Activated CD4-positive, alpha-beta T cell treated with anti-CD3 and anti-CD28 coated beads for 1 hour (primary cell): ENCODE results near the gene PAX6.

Source experiments
- DNase-seq: peaks from one replicate; pipeline ENCODE4 v3.0.0-alpha.2; 2020

Gene PAX6

DNA sequence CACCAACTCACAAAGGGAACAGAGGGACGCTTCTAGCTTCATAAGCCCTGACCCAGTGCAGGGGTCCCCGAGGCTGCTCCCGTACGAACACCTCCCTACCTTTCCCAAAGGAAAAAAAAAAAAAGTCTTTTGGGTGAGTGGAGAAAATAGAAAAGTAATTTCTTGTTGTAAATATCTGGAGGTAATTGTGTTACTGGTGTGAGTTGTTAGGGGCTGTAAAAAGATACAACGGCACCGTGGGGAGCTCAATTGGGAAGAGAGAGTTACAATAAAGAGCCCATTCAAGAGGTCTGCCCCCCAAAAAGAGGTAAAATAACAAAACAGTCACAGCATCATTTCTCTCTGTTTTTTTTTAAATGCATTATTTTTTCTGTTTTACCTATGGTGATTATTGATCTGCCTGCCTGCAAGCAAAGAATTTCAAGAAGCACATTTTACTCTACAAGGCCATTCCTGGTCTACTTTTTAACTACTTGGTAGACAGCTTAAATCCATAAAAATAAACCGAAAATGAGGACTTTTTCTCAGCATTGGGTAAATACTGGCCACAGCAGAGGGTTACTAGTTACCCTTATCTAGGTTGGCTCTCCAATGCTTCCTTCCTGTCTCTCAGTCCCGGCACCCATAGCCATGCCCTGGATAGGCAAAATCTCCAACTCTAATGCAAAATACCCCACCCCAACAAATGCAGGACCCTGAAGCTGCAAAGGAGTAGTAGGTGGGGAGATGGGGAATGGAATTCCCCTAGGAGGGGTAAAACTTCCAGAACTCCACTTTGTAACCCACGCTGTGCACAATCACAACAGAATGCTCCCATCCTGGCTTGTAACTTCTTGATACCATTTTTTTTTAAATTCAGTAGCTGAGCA lies 3.1 kb downstream of the PAX6 start:
- DNase-seq, result no peak

DNA sequence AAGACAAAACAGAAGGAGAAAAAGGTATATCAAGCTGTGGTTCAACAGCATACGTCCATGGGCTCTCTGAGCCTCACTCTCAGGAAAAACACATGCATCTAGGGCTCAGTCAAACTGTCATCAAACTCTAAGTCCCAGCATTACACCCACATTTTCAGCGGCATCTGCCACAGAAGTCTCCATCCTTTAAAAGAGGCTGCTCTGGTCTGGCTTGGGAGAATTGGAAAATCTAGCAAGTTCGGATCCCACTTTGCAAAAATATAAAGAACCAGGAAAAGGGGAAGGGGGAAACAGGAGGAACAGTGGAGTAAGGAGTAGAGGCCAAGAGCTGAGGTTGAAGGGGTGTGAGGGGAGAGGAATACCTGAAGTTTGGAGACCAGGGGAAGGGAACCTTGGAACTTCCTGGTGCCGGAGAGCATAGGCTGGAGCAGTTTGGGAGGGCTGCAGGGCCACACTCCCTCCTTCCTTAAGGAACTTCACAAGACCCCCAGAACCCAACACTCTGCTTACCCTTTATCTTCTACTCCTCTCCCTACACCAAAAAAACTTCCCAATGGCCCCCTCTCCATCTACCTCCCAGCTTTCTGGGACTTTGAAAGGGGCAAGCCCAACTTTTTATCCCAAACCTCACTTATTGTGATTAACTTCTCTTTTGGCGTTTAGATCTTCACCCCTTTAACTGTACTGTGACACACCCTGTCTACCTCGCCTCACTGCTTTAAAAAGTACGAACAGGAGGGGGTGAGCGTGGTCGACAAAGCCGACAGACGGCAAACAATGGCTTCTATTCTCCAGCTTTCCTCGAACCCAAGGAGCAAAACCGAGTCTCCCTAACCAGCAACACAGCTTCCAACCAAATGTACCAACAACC lies 4.0 kb downstream of the PAX6 start:
- DNase-seq, result no peak

- no peak for DNase-seq
Measured at GRCh38 chr11:31806186-31806927, 4.8 kb downstream of the PAX6 start.

DNA sequence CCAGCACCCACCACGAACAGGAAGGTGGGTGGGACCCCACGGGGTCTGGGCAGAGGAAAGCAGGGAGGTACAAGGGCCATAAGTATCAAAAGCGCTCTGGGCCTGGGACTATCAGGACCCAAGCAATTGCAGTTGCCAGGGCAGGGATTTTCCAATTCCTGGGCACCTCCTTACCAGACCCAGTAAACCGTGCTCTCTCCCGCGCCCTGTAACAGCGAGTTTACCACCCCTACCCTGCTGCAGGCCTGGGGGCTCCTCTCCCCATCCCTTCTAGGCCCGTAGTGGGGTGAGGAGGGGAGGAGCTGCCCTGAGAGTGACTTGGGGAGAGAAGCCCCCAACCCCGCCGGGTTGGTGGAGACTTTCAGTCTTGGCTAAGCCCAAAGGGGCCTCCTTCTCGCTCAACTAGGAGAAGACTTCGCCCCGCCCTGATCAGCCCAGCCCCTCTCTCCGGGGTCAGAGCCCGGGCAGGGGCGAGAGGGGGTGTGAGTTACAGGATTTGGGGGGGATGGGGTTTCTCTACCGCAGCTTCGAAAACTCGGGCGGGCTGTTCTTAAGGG lies 5.4 kb downstream of the PAX6 start:
- DNase-seq, result no peak

DNA sequence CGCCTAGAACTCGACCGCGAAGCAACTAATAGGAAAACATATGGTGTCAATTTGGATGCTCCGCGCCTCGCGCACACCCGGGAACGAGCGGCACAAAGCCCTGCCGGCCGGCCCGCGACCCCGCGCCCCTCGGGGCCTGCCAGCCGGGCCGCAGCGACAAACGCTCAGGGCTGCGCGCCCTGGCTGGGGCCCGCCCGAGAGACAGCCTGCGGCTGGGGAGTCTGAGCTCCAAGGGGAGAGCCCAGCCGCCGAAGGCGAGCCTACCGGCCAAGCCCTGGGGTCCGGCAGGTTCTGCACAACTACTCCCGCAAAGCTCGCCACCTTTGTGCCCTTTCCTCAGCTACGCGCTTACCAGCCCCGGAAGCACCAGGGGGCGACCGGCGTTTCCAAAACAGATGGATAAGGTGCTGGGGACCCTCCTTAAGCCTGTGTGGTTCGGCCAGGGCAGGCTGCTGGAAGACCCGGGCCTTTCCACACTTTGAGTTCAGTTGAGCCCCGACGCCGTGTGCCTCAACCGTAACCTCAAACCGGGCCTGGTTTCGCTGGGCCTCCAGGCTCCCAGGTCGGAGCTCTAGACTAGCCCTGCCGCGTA lies 6.0 kb downstream of the PAX6 start:
- no peak for DNase-seq

GRCh38 chr11:31804312-31805036 lies 6.6 kb downstream of the PAX6 start:
- DNase-seq, result no peak

DNA sequence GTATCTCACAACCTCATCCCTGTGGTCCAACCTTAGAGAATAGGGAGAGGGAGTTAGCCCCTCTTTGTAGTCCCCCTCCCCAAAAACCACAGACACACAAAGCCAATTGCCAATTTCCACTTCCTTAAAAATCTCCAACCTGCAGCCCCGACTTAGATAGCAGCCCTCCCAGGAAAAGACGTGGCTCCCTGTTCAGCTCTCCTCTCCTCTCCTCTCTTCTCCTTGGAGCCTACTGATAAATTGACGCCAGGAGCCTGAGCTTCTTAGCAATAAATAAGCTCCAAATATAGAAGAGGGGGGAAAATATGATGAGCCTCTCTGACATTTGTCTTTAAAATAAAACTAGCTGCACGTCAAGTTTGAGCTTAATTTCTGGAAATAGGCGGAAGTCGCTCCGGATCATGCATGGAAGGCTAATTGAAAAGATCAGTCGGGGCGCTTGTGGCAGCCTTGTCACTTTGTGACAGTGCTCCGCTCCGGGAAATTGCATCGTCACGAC lies 7.3 kb downstream of the PAX6 start:
- no peak for DNase-seq

DNA sequence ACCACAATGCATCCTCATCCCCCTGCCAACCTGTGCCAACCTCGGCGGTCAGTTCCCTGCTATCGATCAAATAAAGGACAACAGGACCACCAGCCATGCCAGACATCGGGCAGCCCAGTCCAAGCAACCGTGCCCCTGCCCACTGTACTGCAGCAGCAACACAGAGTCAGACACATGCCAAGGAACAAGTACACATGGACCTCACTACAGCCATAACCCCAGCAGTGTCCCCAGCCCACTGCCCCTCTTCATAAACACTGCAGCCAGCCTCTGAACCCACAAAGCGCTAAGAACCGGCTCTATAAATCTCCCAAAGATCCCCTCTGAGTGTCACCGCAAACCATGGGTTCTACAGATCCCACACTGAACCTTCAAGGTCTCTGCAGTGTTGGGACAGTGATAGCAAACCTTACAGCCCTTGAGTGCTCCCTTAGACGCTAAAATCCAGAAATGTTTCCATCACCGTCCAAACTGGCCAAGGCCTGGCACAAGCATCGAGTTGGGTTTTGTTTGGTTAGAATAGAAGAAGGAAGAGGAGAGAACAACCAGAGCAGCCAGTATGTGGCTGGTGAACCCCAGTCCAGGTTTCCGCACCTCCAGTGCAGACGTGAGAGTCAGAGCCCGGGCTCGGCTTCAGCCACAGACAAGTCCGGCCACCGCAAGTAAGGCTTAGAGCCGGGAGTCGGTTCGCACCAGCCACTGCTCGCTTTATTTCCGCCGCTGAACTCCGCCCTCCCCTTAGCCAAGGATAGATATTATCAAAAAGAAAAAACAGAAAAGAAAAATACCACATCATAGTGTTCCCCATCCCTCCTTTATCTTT lies 7.9 kb downstream of the PAX6 start:
- no peak for DNase-seq

- no peak for DNase-seq
Measured at GRCh38 chr11:31802609-31802989, 8.5 kb downstream of the PAX6 start.

DNA sequence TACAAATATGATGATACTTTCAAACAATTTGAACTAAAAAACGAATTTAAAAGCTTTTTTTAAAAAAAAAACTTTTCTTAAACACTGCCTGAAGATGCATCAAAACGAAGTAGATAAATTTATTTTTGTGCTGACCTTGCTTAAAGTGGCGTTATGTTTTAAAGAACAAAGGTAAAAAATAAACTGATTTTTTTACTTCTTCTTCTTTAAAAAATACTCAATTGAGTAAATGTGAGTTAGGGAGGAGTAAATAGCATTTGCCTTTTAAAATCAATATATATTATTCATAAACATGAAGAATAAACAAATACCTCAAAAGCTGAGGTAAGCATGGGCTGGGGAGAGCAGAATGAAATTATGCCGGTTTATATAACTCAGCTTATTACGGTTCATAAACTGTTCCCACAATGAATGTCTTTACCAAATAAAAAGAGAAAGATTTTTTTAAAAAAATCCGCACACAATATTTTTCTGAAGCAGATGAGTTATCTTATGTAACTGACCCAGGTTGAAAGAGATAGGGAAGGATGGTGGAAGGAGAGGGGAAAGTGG lies 9.0 kb downstream of the PAX6 start:
- no peak for DNase-seq

DNA sequence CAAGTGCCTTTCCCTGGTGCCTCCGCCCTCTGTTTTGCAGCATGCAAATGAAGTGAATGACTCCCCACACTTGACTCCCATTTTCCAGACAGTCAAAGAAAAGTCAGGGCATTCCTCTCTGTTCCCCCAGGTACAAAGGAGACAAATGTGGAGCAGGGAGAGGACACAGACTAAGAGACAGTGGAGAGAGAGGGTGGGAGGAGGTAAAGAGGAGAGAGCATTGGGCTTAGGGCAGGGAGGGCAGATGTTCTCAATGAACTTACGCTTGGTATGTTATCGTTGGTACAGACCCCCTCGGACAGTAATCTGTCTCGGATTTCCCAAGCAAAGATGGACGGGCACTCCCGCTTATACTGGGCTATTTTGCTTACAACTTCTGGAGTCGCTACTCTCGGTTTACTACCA lies 9.8 kb downstream of the PAX6 start:
- no peak for DNase-seq

GRCh38 chr11:31800398-31801265 lies 10.5 kb downstream of the PAX6 start:
- DNase-seq, result no peak

GRCh38 chr11:31799435-31800397 lies 11.4 kb downstream of the PAX6 start:
- DNase-seq, result no peak

DNA sequence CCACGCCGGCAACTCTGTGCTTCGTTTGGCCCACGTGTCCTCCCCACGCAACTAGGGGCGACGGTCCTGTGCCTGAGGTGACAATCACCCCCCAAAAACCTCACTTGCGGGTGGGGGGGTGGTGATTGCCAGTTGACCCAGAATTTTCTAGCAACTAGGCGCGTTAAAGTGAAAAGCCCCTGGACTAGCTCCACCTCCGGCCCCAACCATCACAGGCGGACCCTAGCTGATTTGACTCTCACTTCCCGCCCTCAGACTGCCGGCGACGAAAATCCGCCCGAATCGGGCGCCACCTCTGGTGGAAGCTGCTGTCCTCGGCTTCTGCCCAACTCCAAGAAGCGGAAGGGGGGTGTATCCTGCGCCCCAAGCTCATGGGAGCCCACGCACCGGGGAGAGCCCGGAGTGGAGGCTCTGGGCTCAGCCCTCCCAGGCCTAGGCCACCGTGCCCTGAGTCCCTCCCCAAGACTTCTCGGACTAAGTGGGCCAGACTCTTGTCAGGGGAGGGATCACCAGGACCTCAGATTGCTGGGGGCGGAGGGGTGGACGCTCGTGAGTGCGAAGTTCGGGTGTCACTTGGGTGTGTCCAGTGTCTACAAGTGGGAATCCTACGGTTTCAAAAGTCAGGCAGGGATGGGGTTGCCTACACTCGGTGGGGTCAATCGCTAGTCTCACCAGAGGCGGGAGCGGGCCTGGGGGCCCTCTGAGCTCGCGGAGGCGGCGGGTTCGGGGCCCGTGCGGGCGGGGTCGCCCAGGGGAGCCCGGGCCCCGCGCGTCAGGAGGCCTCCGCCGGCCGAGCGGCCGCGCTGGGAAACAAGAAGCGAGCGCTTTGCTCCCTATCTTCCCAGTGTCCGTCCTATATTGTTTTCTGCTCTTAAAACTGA lies 12.3 kb downstream of the PAX6 start:
- no peak for DNase-seq

GRCh38 chr11:31798057-31798553 lies 13.0 kb downstream of the PAX6 start:
- no peak for DNase-seq

DNA sequence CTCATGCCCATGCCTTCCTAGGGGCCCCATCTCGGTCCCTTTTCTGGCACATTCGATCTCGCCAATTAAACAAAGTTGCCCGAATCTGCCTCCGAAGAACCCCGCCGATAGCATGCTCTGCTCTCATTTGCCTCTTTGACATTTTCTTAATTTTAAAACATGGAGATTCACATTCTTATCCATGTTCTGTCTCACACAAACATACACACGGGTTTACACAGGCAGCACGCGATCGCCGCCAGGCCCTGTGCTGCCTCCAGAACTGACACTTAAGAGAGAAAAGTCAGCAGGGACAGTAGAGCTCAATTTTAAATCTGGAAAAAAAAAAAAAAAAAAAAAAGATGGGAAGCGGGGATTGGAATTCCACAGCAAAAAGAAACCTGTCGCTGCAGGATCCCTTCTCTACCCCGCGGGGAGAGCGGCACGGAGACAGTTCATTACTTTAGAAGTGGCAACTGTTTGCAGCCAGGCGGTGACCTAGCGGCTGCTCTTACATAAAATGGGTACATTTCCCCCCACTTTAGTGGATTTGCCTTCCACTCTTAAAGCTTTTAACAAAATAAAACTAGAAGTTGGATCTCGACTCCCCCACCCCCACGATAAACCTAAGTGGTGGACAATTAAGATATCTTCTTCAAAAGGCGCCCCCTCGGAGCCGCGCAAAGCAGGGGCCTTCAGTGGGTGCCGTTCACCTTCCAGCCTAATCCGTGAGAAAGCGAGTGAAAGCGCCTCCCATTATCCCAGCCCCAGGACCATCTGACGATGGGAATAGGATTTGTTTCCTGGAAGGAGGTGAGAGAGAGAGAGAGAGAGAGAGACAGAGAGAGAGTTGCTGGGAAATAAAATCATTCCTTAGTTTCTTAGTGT lies 13.7 kb downstream of the PAX6 start:
- no peak for DNase-seq
